Parathyroid adenoma (tissue), 2 donors: ENCODE results near the gene DIP2C.
"Not testable (repeated sequence)": the region's sequence is repeated elsewhere in the genome, so short reads cannot be mapped to it uniquely, and the experiment has no call there.

Experiments used
- H2AFZ ChIP-seq: fragments of 300-600 bp; sonication (generic); one replicate; pipeline ENCODE4 v1.7.0; 2017; ENCODE audit warnings: antibody characterized with exemption, mild to moderate bottlenecking
- H3K27ac ChIP-seq: fragments of 300-600 bp; sonication (generic); one replicate; pipeline ENCODE4 v1.7.0; 2017
- H3K27me3 ChIP-seq: fragments of 300-600 bp; sonication (generic); one replicate; pipeline ENCODE4 v1.7.0; 2017; ENCODE audit warnings: low read length; ENCODE audit not compliant: control insufficient read depth, insufficient read depth
- H3K36me3 ChIP-seq: fragments of 300-600 bp; sonication (generic); one replicate; pipeline ENCODE4 v1.7.0; 2017; ENCODE audit warnings: low read length; ENCODE audit not compliant: control insufficient read depth, insufficient read depth
- H3K4me1 ChIP-seq: fragments of 300-600 bp; sonication (generic); one replicate; pipeline ENCODE4 v1.7.0; 2017; ENCODE audit warnings: control low read depth
- H3K4me2 ChIP-seq: fragments of 300-600 bp; sonication (generic); one replicate; pipeline ENCODE4 v1.7.0; 2017; ENCODE audit warnings: low read length
- H3K4me3 ChIP-seq: fragments of 300-600 bp; sonication (generic); one replicate; pipeline ENCODE4 v1.7.0; 2017; ENCODE audit warnings: low read depth, low read length
- H3K79me2 ChIP-seq: fragments of 300-600 bp; sonication (generic); one replicate; pipeline ENCODE4 v1.7.0; 2017; ENCODE audit warnings: control low read depth
- H3K9ac ChIP-seq: fragments of 300-600 bp; sonication (generic); one replicate; pipeline ENCODE4 v1.7.0; 2017; ENCODE audit warnings: mild to moderate bottlenecking
- H3K9me3 ChIP-seq: fragments of 300-600 bp; sonication (generic); one replicate; pipeline ENCODE4 v1.7.0; 2017; ENCODE audit warnings: low read length; ENCODE audit not compliant: control insufficient read depth
- TF ChIP-seq, protein P1 (sequence below): fragments of 300-600 bp; sonication (generic); IDR thresholded peaks from one replicate; pipeline ENCODE4 v1.7.0; 2017; ENCODE audit warnings: antibody characterized with exemption, mild to moderate bottlenecking
- donor health status: primary hyperparathyroidism.

DIP2C gene

DNA sequence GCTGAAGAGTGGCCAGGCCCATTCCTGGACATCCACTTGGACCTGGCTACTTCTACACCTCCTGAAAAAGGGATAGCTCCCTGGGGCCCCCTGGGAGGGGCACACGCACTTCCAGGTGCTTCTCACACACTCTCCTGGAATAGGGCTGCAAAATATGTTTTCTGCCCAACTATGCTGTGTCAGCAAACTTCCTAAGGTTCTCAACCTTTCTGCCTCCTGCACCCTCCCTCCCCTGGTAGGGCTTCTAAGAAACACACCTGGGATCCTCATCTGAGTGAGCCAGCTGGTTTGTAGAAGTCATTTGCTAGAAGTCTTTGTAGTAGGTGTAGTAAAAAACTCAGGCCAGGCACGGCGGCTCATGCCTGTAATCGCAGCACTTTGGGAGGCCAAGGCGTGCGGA, 417.7 kb downstream of the DIP2C start:
- TF ChIP-seq, protein P1, sequence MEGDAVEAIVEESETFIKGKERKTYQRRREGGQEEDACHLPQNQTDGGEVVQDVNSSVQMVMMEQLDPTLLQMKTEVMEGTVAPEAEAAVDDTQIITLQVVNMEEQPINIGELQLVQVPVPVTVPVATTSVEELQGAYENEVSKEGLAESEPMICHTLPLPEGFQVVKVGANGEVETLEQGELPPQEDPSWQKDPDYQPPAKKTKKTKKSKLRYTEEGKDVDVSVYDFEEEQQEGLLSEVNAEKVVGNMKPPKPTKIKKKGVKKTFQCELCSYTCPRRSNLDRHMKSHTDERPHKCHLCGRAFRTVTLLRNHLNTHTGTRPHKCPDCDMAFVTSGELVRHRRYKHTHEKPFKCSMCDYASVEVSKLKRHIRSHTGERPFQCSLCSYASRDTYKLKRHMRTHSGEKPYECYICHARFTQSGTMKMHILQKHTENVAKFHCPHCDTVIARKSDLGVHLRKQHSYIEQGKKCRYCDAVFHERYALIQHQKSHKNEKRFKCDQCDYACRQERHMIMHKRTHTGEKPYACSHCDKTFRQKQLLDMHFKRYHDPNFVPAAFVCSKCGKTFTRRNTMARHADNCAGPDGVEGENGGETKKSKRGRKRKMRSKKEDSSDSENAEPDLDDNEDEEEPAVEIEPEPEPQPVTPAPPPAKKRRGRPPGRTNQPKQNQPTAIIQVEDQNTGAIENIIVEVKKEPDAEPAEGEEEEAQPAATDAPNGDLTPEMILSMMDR = no peak
- H3K9ac ChIP-seq = no peak overlapping the region
- no peaks in the 10 kb centered on the region for H3K27me3 ChIP-seq
- H3K79me2 ChIP-seq = no peaks in the 10 kb centered on the region
- no peaks in the 10 kb centered on the region for H3K36me3 ChIP-seq
- H3K27ac ChIP-seq = no peak overlapping the region
- no peak overlapping the region for H2AFZ ChIP-seq
- H3K9me3 ChIP-seq = no peaks in the 10 kb centered on the region
- H3K4me2 ChIP-seq = no peak overlapping the region
- no peak overlapping the region for H3K4me3 ChIP-seq
- no peaks in the 10 kb centered on the region for H3K4me1 ChIP-seq

DNA sequence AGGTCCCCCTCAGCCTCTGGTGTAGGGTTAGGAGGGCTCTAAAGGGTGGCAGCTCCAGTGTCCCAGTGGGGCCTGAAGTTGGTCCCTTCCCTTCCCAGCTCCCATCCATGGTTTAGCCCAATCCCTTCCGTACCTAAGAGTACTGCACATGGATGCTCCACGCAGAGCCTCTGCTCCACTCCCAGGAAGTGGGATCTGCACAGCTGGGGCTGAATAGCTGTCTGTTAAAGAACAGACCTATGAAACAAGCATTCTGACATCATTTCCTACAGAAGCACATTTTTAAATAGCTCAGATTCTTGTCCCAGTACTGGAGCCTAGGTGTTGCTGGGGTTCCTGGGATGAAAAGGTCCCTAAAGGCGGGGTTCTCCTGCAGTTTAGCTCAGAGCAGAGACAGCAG, 418.3 kb downstream of the DIP2C start:
- H3K4me2 ChIP-seq = no peak overlapping the region
- TF ChIP-seq, protein P1 = no peak
- no peaks in the 10 kb centered on the region for H3K36me3 ChIP-seq
- no peaks in the 10 kb centered on the region for H3K79me2 ChIP-seq
- H3K4me1 ChIP-seq = no peaks in the 10 kb centered on the region
- no peak overlapping the region for H2AFZ ChIP-seq
- no peak overlapping the region for H3K4me3 ChIP-seq
- no peak overlapping the region for H3K9ac ChIP-seq
- no peaks in the 10 kb centered on the region for H3K9me3 ChIP-seq
- no peak overlapping the region for H3K27ac ChIP-seq
- no peaks in the 10 kb centered on the region for H3K27me3 ChIP-seq

DNA sequence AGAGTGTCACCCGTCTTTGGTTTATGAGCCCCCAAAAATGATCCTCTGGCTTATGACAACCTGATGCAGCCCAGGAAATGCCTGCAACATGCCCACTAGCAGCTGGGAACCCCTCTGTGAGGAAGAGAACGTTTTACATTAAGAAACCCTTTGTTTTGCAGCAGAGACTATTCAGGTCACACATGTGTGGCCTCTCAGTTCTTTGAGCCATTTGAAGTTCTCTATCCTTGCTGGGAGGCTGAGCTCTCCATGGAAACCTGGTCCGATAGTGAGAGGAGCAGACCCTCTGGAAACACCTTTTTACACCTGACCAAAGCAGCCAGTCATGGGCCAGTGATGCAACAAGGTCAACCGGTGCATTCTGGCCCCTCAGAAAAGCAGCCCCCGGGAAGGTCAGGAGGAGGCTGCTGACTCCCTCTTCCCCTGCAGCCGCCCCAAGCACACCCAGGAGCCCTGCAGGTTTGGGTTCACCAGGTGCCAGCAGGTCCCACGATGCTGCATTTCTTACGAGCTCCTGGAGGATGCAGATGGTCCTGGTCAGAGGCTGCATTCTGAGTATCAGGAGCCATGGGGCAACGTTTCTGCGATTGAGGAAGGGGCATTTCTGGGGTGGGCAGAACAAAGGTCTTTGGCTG, 419.9 kb downstream of the DIP2C start:
- Histone ChIP-seq H3K27ac (no peak overlapping the region), H3K36me3 (no peaks in the 10 kb centered on the region), H3K79me2 (no peaks in the 10 kb centered on the region), H3K4me2 (no peak overlapping the region), H3K27me3 (no peaks in the 10 kb centered on the region), H3K4me1 (no peaks in the 10 kb centered on the region), H3K9ac (no peak overlapping the region), H2AFZ (no peak overlapping the region), H3K9me3 (no peaks in the 10 kb centered on the region), H3K4me3 (no peak overlapping the region)
- TF ChIP-seq, protein P1 = no peak

DNA sequence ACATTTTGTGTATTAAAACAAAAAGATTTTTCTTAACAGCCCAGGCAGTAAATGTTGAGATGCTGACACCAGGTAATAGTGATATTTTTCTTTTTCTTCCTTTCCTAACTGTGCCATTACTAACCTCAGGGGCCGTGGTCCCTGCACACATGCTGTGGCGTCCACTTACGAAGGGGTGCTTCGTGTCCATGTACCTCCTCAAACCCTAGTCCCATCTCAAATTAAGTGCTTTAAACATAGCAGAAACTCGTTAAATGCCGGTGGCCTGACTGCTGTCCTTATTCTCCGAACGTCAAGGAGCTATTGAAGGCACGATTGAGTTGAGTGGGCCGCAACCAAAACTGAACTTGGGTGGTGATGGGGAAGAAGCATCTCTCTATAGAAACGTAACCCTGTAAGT, 421.8 kb downstream of the DIP2C start:
- no peaks in the 10 kb centered on the region for H3K36me3 ChIP-seq
- H3K9ac ChIP-seq = no peak overlapping the region
- TF ChIP-seq, protein P1 = no peak
- no peaks in the 10 kb centered on the region for H3K4me1 ChIP-seq
- H3K4me3 ChIP-seq = no peak overlapping the region
- H3K27me3 ChIP-seq = no peaks in the 10 kb centered on the region
- no peaks in the 10 kb centered on the region for H3K9me3 ChIP-seq
- no peaks in the 10 kb centered on the region for H3K79me2 ChIP-seq
- no peak overlapping the region for H2AFZ ChIP-seq
- H3K4me2 ChIP-seq = no peak overlapping the region
- no peak overlapping the region for H3K27ac ChIP-seq

DNA sequence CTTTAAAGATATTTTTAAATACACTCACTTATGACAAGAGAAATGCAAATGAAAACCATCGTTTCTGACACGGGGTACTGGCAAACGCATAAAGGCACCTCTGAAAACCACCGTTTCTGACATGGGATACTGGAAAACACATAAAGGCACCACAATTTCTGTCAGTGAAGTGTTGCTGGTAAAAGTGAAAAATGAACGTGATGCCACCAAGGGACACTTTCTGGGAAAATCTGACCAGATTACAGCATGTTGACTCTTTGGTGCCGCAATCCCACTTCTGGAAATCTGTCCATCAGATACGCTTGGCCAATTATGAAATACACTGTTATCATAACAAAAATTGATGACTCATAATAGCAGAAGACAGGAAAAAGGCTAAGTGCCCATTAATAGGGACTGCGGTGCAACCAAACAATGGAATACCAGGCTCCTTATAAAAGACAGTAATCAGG, 422.5 kb downstream of the DIP2C start:
- Histone ChIP-seq H3K36me3 (no peaks in the 10 kb centered on the region), H3K9me3 (no peaks in the 10 kb centered on the region), H3K27ac (no peak overlapping the region), H3K79me2 (no peaks in the 10 kb centered on the region), H3K4me2 (no peak overlapping the region), H3K4me3 (no peak overlapping the region), H2AFZ (no peak overlapping the region), H3K27me3 (no peaks in the 10 kb centered on the region), H3K4me1 (no peaks in the 10 kb centered on the region), H3K9ac (no peak overlapping the region)
- TF ChIP-seq, protein P1 = no peak

DNA sequence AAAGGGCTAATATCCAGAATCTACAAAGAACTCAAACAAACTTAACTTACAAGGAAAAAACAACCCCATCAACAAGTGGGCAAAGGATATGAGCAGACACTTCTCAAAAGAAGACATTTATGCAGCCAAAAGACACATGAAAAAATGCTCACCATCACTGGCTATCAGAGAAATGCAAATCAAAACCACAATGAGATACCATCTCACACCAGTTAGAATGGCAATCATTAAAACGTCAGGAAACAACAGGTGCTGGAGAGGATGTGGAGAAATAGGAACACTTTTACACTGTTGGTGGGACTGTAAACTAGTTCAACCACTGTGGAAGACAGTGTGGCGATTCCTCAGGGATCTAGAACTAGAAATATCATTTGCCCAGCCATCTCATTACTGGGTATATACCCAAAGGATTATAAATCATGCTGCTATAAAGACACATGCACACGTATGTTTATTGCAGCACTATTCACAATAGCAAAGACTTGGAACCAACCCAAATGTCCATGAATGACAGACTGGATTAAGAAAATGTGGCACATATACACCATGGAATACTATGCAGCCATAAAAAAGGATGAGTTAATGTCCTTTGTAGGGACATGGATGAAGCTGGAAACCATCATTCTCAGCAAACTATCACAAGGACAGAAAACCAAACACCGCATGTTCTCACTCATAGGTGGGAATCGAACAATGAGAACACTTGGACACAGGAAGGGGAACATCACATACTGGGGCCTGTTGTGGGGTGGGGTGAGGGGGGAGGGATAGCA, 423.5 kb downstream of the DIP2C start:
- H3K9me3 ChIP-seq, H3K27ac ChIP-seq, H3K27me3 ChIP-seq, H3K4me2 ChIP-seq, H3K4me1 ChIP-seq, H3K36me3 ChIP-seq, H3K4me3 ChIP-seq, H3K9ac ChIP-seq, H3K79me2 ChIP-seq, H2AFZ ChIP-seq: not testable (repeated sequence)

DNA sequence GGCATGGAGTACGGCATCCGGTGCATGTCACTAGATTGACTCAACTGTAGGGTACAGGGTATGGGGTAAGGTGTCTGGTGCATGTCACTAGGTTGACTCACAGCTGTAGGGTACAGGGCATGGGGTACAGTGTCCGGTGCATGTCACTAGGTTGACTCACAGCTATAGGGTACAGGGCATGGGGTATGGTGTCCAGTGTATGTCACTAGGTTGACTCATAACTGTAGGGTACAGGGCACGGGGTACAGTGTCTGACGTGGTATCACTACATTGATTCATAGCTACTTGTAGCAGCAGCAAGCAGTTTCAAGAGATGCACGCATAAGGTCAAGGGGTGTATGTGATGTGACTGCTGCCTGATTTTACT, 424.4 kb downstream of the DIP2C start:
- H3K4me3 ChIP-seq, H2AFZ ChIP-seq, H3K79me2 ChIP-seq, H3K4me2 ChIP-seq, H3K9me3 ChIP-seq, H3K4me1 ChIP-seq, H3K27me3 ChIP-seq, H3K9ac ChIP-seq, H3K27ac ChIP-seq, H3K36me3 ChIP-seq: not testable (repeated sequence)
